CD4-positive, alpha-beta memory T cell (primary cell): ENCODE results near the gene OGFR. TPM values are rescaled to one million over a fixed set of nuclear protein-coding genes. Genes with fewer than 3 reads are reported as not detected.

ENCODE experiments used
- CTCF ChIA-PET: fragments of 350-600 bp; sonication (Branson Sonifier 250); formaldehyde crosslinking; loops from one replicate; lab custom pipeline; 2021; ENCODE audit warnings: inconsistent platforms; ENCODE audit not compliant: partially characterized antibody; lab: Charles Lee
- POLR2A ChIA-PET: fragments of 350-600 bp; sonication (Branson Sonifier 250); formaldehyde crosslinking; loops from one replicate; lab custom pipeline; 2021; ENCODE audit not compliant: partially characterized antibody; lab: Charles Lee
- DNase-seq, 5 donors: peaks; one replicate each; pipeline versions ENCODE4 v3.0.0 to v3.0.0-alpha.2; 2020 to 2022; ENCODE audit warnings: mixed read lengths in 1 of 5
- H3K27ac ChIP-seq: one replicate; pipeline ENCODE4 v1.7.0; 2013; ENCODE audit warnings: low read depth, low read length
- H3K27me3 ChIP-seq: 2 replicates; pipeline ENCODE4 v1.7.0; 2013; ENCODE audit warnings: mild to moderate bottlenecking, low read length, moderate library complexity; ENCODE audit not compliant: insufficient read depth
- H3K36me3 ChIP-seq: 2 replicates; pipeline ENCODE4 v1.7.0; 2013; ENCODE audit warnings: mild to moderate bottlenecking, low read length, moderate library complexity; ENCODE audit not compliant: insufficient read depth
- H3K4me1 ChIP-seq: 2 replicates; pipeline ENCODE4 v1.7.0; 2013; ENCODE audit warnings: mild to moderate bottlenecking, low read length, moderate library complexity; ENCODE audit not compliant: insufficient read depth
- H3K4me3 ChIP-seq, 2 donors: one replicate each; pipeline ENCODE4 v1.7.0; 2013; ENCODE audit warnings: low read length in 2 of 2, mild to moderate bottlenecking in 1 of 2
- H3K9me3 ChIP-seq, 2 donors: one replicate each; pipeline ENCODE4 v1.7.0; 2013; ENCODE audit warnings: low read length in 2 of 2, control low read depth in 1 of 2; ENCODE audit not compliant: control insufficient read depth in 1 of 2
- H3K27ac Mint-ChIP-seq, 7 donors: one replicate each; pipeline ENCODE4 v1.8.0; 2020 to 2021; ENCODE audit warnings: mixed read lengths in 7 of 7, mild to moderate bottlenecking in 6 of 7, inconsistent platforms in 3 of 7, moderate library complexity in 3 of 7
- H3K27me3 Mint-ChIP-seq, 2 donors: one replicate each; pipeline ENCODE4 v1.8.0; 2020 to 2021; ENCODE audit warnings: mixed read lengths in 2 of 2
- H3K36me3 Mint-ChIP-seq, 2 donors: one replicate each; pipeline ENCODE4 v1.8.0; 2020 to 2021; ENCODE audit warnings: mixed read lengths in 2 of 2, inconsistent platforms in 1 of 2, mild to moderate bottlenecking in 1 of 2
- H3K4me1 Mint-ChIP-seq, 4 donors: one replicate each; pipeline ENCODE4 v1.8.0; 2020 to 2021; ENCODE audit warnings: mixed read lengths in 4 of 4, mild to moderate bottlenecking in 1 of 4
- H3K4me3 Mint-ChIP-seq, 8 donors: one replicate each; pipeline ENCODE4 v1.8.0; 2020 to 2021; ENCODE audit warnings: mixed read lengths in 8 of 8, mild to moderate bottlenecking in 7 of 8, moderate library complexity in 6 of 8, inconsistent platforms in 3 of 8
- H3K9me3 Mint-ChIP-seq, 8 donors: one replicate each; pipeline ENCODE4 v1.8.0; 2020 to 2021; ENCODE audit warnings: mixed read lengths in 8 of 8, mild to moderate bottlenecking in 5 of 8, inconsistent platforms in 3 of 8, moderate library complexity in 1 of 8
- intact Hi-C: fragments of 100-400 bp; cut with micrococcal nuclease; formaldehyde crosslinking; loops from one replicate; pipeline ENCODE4 v1.15.1; 2023
- polyA plus RNA-seq, 2 donors: library from polyadenylated mRNA; unstranded; fragments of 300-500 nt; fragmentation: Illumina TruSeq; gene quantifications; one replicate each; pipeline ENCODE4 v1.2.3, GENCODE V29; 2021
- total RNA-seq, 2 experiments: library from RNA; stranded (reverse); gene quantifications; one replicate each; pipeline ENCODE4 v1.2.3, GENCODE V29; 2021

Gene OGFR
- total and polyA plus RNA-seq, 4 experiments from 2014 or later, result 13.8 to 75.9 (median 69.4) TPM

DNA sequence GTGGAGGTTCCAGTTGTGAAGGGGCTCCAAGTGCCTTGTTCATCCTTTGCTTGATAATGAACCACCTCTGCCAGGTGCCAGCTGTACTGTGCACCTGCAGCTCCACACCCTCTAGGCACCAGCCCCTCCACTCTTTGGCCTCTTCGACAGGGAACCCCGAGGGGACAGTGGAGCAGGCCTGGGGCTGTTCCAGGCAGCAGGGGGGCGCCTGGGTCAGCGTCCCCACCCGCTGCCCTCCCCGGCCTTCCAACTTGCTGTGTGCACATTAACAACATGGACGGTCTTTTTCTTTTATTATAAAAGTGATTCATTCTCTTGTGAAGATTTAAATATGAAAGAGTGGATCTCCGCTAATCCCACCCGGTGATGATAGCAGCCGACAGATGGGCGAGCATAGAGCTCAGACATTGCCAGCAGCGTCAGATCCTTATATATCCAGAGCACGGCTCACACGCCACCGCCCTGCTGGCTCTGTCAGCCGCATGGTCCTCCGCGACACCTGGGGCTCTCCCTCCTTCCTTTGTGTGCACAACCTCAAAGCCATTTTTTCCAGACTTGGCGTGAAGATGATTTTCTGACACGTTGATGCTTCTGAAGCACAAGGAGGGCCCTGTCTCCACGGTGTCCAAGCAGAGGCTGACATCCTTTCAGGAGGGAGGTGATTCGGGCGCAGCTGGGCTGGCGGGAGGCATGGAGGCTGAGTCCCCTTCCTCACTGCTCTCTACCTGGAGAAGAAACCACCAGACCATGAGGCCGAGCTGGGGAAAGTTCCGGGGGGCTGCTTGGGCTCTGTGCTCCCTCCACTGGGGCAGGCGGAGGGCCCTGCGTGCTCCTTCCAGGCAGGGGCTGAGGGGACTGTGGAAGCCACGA lies 30.6 kb upstream of the OGFR start:
- no peaks in the 10 kb centered on the region for H3K27me3 Mint-ChIP-seq
- H3K9me3 ChIP-seq, result no peaks in the 10 kb centered on the region
- DNase-seq, result no peak
- intact Hi-C loops, result no loop called here
- H3K4me3 ChIP-seq, result no peak overlapping the region
- no peak overlapping the region for H3K27ac ChIP-seq
- peaks cover 15 to 72% (median 45%) of the 10 kb centered on the region in 4 donors for H3K4me1 Mint-ChIP-seq
- no peaks in the 10 kb centered on the region for H3K27me3 ChIP-seq
- H3K36me3 ChIP-seq, result no peaks in the 10 kb centered on the region
- H3K4me3 Mint-ChIP-seq, result peak overlapping the region in 1 of 8 donors; percentile 5
- ChIA-PET CTCF (no interaction called here), POLR2A (no interaction called here)
- no peaks in the 10 kb centered on the region for H3K36me3 Mint-ChIP-seq
- peaks cover 38% of the 10 kb centered on the region for H3K4me1 ChIP-seq
- peak overlapping the region; percentile 8 to 82 (median 76) for H3K27ac Mint-ChIP-seq
- peaks cover 0 to 3% (median 0%) of the 10 kb centered on the region in 8 donors for H3K9me3 Mint-ChIP-seq

DNA sequence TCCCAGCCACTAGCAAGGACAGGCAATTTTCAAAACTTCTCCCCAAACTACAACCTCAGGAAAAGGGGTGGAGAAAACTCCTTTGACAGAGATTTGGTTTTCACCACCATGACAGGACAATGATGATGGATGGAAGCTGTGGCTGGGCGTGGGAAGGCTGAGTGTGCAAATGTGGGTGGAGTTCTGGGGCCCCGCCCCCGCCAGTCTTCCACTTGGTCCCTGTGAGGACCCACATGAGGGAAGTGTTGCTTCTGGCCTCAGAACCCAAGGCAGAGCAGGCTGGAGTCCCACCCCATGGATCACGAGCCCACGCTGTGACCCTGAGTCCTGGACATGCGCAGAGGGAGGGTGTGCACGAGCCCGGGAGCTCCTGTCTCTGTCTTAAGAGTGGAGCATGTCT lies 29.9 kb upstream of the OGFR start:
- Histone ChIP-seq H3K36me3 (no peaks in the 10 kb centered on the region), H3K4me1 (peaks cover 38% of the 10 kb centered on the region), H3K27me3 (no peaks in the 10 kb centered on the region), H3K27ac (no peak overlapping the region), H3K4me3 (no peak overlapping the region), H3K9me3 (no peaks in the 10 kb centered on the region)
- ChIA-PET POLR2A (interaction anchor here (0.5 to 2.3 kb wide), 3 partner anchors 20 to 61 kb away, joined by 3 to 17 read pairs (median 10); no protein-coding TSS in a partner anchor), CTCF (no interaction called here)
- Mint-ChIP-seq H3K36me3 (no peaks in the 10 kb centered on the region), H3K27ac (peak overlapping the region; percentile 31 to 88 (median 81)), H3K9me3 (peaks cover 0 to 3% (median 0%) of the 10 kb centered on the region in 8 donors), H3K4me1 (peaks cover 15 to 68% (median 43%) of the 10 kb centered on the region in 4 donors), H3K4me3 (peak overlapping the region in 4 of 8 donors; percentile 25 to 51 (median 43)), H3K27me3 (no peaks in the 10 kb centered on the region)
- no peak for DNase-seq
- intact Hi-C loops, result no loop called here

DNA sequence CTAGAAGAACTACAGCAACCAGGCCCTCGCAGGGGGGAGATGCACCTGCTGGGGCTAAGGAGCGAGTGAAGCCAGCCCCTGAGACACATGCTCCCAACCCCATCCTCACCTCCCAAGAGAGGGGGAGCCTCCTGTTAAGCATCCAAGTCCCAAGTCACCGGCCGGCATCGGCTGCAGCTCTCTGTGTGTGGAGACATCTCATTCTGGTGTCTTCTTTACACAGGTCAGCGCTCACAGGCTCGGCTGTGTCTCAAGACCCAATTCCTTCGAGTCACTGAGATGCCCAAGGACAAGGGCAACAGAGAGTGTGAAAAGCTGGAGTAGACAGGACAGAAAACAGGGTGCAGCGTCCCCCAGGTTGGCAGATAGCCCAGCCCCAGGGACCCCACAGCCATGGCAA lies 29.4 kb upstream of the OGFR start:
- H3K36me3 Mint-ChIP-seq, result no peaks in the 10 kb centered on the region
- Histone ChIP-seq H3K36me3 (no peaks in the 10 kb centered on the region), H3K4me1 (peaks cover 38% of the 10 kb centered on the region), H3K27me3 (no peaks in the 10 kb centered on the region), H3K9me3 (no peaks in the 10 kb centered on the region), H3K27ac (no peak overlapping the region), H3K4me3 (no peak overlapping the region)
- DNase-seq, result no peak
- H3K4me3 Mint-ChIP-seq, result peak overlapping the region in 2 of 8 donors; percentile 8 to 26
- intact Hi-C loops, result no loop called here
- POLR2A ChIA-PET, result interaction anchor here (0.5 to 2.3 kb wide), 3 partner anchors 19 to 61 kb away, joined by 3 to 17 read pairs (median 10); no protein-coding TSS in a partner anchor
- H3K27me3 Mint-ChIP-seq, result no peaks in the 10 kb centered on the region
- peaks cover 0 to 3% (median 0%) of the 10 kb centered on the region in 8 donors for H3K9me3 Mint-ChIP-seq
- CTCF ChIA-PET, result no interaction called here
- H3K4me1 Mint-ChIP-seq, result peaks cover 15 to 68% (median 43%) of the 10 kb centered on the region in 4 donors
- H3K27ac Mint-ChIP-seq, result peak overlapping the region; percentile 64 to 93 (median 81)

DNA sequence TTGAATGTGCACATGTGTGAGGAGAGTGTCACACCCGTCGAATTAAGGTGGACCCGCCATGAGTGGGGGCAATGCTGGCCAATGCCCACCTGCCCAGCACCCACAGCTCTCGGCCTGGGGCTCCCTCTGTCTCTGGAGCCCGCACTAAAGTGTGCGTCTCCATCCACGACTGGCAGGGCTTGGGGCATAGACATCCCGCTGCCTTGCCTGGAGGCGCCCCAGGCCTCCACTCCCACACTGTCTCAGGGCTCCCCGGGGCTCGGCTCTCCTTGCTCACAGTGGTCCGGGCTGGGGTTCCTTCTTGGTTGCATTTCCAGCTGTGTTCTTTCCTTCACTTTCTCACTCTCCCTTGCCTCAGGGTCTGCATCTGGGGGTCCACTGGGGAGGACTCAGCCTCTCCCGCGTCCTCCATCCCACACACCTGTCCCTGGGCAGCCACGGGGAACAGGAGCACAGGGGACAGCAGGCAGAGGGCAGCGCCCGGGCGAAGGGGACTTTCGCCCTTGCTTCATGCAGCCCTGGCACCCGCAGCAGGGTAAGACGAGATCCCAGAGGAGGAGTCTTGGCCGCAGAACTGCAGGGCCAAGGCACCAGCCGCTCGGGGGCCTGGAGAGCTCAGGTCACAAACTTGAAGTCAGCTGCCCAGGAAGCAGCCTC lies 28.5 kb upstream of the OGFR start:
- CTCF ChIA-PET, result no interaction called here
- POLR2A ChIA-PET, result interaction anchor here (2.0 to 2.3 kb wide), 2 partner anchors 18 to 36 kb away, joined by 10 to 17 read pairs; no protein-coding TSS in a partner anchor
- H3K4me3 ChIP-seq, result peak overlapping the region; percentile 33 to 36

DNA sequence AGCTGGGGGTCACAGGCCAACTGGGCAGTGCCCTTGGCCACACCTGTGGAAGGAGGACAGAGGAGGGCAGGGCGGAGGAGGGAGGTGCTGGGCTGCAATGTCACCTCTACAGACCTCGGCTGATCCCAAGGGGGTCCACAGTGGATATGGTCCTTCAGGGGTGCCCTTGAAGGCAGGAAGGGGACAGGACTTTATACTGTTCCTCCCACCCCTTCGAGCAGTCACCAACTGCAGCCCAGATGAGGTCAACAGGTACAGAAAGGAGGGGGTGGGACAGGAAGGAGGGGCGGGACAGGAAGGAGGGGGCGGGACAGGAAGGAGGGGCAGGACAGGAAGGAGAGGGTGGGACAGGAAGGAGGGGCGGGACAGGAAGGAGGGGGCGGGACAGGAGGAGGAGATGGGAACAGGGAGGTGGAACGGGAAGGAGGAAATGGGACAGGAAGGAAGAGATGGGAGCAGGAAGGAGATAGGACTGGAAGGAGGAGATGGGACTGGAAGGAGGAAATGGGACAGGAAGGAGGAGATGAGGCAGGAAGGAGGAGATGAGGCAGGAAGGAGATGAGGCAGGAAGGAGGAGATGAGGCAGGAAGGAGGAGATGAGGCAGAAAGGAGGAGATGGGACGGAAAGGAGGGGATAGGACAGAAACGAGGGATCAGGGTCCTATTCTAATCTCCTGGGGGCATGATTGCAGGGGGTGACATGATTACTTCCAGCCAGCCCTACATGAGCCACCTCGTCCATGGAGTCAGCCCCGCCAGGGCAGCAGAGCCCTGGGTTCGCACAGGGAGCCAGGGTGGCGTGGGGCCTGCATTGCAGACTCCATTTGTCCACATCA lies 27.7 kb upstream of the OGFR start:
- Histone ChIP-seq H3K27me3 (no peaks in the 10 kb centered on the region), H3K4me1 (peaks cover 38% of the 10 kb centered on the region), H3K9me3 (no peaks in the 10 kb centered on the region), H3K27ac (peak overlapping the region; percentile 55), H3K4me3 (peak overlapping the region; percentile 33 to 36), H3K36me3 (no peaks in the 10 kb centered on the region)
- peaks cover 0 to 3% (median 0%) of the 10 kb centered on the region in 8 donors for H3K9me3 Mint-ChIP-seq
- ChIA-PET CTCF (no interaction called here), POLR2A (interaction anchor here (2.0 to 2.3 kb wide), 2 partner anchors 18 to 37 kb away, joined by 10 to 17 read pairs; no protein-coding TSS in a partner anchor)
- intact Hi-C loops, result loop anchor here (1.0 kb wide), 2 partner anchors 17 to 37 kb away; no protein-coding TSS in a partner anchor
- no peaks in the 10 kb centered on the region for H3K36me3 Mint-ChIP-seq
- H3K27me3 Mint-ChIP-seq, result no peaks in the 10 kb centered on the region
- peak; percentile 26 to 68 (median 57) for DNase-seq
- peak overlapping the region; percentile 81 to 96 (median 93) for H3K27ac Mint-ChIP-seq
- peak overlapping the region in 7 of 8 donors; percentile 59 to 84 (median 72) for H3K4me3 Mint-ChIP-seq
- H3K4me1 Mint-ChIP-seq, result peaks cover 15 to 68% (median 43%) of the 10 kb centered on the region in 4 donors

More for the DNA sequence above, 28.5 kb upstream of the OGFR start:
- no peaks in the 10 kb centered on the region for H3K9me3 ChIP-seq
- H3K36me3 Mint-ChIP-seq, result no peaks in the 10 kb centered on the region
- DNase-seq, result no peak
- H3K27ac Mint-ChIP-seq, result peak overlapping the region; percentile 81 to 96 (median 87)
- intact Hi-C loops, result loop anchor here (1.0 kb wide), 2 partner anchors 18 to 36 kb away; no protein-coding TSS in a partner anchor
- peaks cover 15 to 68% (median 43%) of the 10 kb centered on the region in 4 donors for H3K4me1 Mint-ChIP-seq
- peaks cover 38% of the 10 kb centered on the region for H3K4me1 ChIP-seq
- no peaks in the 10 kb centered on the region for H3K27me3 ChIP-seq
- peaks cover 0 to 3% (median 0%) of the 10 kb centered on the region in 8 donors for H3K9me3 Mint-ChIP-seq
- H3K36me3 ChIP-seq, result no peaks in the 10 kb centered on the region
- no peaks in the 10 kb centered on the region for H3K27me3 Mint-ChIP-seq
- H3K4me3 Mint-ChIP-seq, result peak overlapping the region; percentile 2 to 76 (median 66)
- H3K27ac ChIP-seq, result peak overlapping the region; percentile 55

DNA sequence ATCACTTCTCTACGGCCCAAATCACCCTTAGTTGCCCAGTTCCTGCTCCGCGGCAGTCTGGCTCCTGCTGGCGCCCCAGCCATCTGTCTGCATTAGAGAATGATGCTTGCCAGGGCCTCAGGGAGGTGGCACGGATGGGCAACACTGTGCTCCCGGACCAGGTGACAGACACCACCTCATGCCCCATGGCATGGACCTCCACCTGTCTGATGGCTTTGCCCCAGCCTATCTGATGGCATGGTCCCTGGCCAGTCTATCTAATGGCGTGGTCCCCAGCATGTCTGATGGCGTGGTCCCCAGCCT lies 27.2 kb upstream of the OGFR start:
- ChIA-PET CTCF (no interaction called here), POLR2A (no interaction called here)
- peaks cover 0 to 3% (median 0%) of the 10 kb centered on the region in 8 donors for H3K9me3 Mint-ChIP-seq
- Histone ChIP-seq H3K36me3 (no peaks in the 10 kb centered on the region), H3K9me3 (no peaks in the 10 kb centered on the region), H3K27me3 (no peaks in the 10 kb centered on the region), H3K4me3 (no peak overlapping the region), H3K27ac (no peak overlapping the region), H3K4me1 (peaks cover 38% of the 10 kb centered on the region)
- peak overlapping the region in 6 of 7 donors; percentile 81 to 96 (median 94) for H3K27ac Mint-ChIP-seq
- H3K36me3 Mint-ChIP-seq, result no peaks in the 10 kb centered on the region
- DNase-seq, result peak in 1 of 5 donors; percentile 11
- intact Hi-C loops, result no loop called here
- peaks cover 15 to 63% (median 44%) of the 10 kb centered on the region in 4 donors for H3K4me1 Mint-ChIP-seq
- peak overlapping the region in 1 of 8 donors; percentile 55 for H3K4me3 Mint-ChIP-seq
- no peaks in the 10 kb centered on the region for H3K27me3 Mint-ChIP-seq
